Right ventricle myocardium superior (tissue), 1 donor: ENCODE measurements around the gene KCNAB1. TPM values are rescaled to one million over a fixed set of nuclear protein-coding genes. Genes with fewer than 3 reads are reported as not detected.
"Not testable (repeated sequence)": the region's sequence is repeated elsewhere in the genome, so short reads cannot be mapped to it uniquely, and the experiment has no call there.

Experiments
- ATAC-seq: fragments of 200-7000 bp; cut with Tn5 transposase; one replicate; pipeline ENCODE4 v1.9.1; 2020; ENCODE audit warnings: mild to moderate bottlenecking; ENCODE audit not compliant: poor library complexity
- DNase-seq: peaks from one replicate; pipeline ENCODE4 v3.0.0-alpha.2; 2020
- intact Hi-C: fragments of 100-400 bp; cut with DNase I; formaldehyde crosslinking; loops from one replicate; pipeline ENCODE4 v1.11.2; 2022
- total RNA-seq: library from RNA; stranded (reverse); fragmentation: NEBNext Ultra II Directional; extraction: Animal tissue kit (Norgen Biotek cat#: 25700); gene quantifications from one replicate; pipeline ENCODE4 v1.2.1, GENCODE V29; 2021
- donor health status: DM: no; HTN: yes; CAD: no; lungs with severe emphysema.

Gene KCNAB1
- total RNA-seq, 1 donor from 2014 or later = 3.0 TPM

GRCh38 chr3:156551261-156551660 is 430.9 kb downstream of the KCNAB1 start:
- ATAC-seq = no peak
- no peak for DNase-seq
- intact Hi-C loops = loop anchor here (5.0 kb wide), 1 partner anchor 536 kb away; no protein-coding TSS in a partner anchor

DNA sequence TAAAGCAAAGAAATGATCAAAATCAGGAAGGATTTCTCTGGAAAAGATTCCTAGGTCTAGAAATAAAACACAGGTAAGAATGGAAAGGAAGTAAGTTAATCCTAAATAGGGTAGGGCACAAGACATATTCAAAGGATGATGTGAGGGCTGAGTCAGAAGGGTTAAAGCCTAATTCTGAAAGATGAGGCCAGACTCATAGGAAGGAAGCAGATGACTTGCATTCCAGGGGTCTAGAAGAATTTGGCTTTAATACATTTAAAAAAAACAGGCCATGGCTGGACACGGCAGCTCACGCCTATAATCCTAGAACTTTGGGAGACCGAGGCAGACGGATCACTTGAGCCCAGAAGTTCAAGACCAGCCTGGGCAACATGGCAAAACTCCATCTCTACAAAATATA is 431.4 kb downstream of the KCNAB1 start:
- ATAC-seq (no peak), DNase-seq (no peak)
- intact Hi-C loops = loop anchor here (5.0 kb wide), 1 partner anchor 536 kb away; no protein-coding TSS in a partner anchor

DNA sequence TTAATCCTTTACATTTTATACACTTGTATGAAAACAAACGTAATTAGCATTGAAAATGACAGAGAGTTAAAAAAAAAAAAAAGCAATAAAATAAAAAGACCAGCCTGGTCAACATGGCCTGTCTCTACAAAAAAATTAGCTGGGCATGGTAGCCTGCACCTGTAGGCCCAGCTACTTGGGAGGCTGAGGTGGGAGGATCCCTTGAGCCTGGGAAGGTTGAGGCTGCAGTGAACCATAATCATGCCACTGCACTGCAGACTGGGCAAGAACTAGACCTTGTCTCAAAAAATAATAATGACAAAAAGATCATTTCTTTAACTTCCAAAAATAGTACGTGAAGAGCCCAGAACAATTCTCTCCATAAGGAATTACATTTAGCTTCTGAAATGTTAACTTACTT is 432.6 kb downstream of the KCNAB1 start:
- intact Hi-C loops = loop anchor here (5.0 kb wide), 1 partner anchor 534 kb away; no protein-coding TSS in a partner anchor
- ATAC-seq = no peak
- DNase-seq = no peak

DNA sequence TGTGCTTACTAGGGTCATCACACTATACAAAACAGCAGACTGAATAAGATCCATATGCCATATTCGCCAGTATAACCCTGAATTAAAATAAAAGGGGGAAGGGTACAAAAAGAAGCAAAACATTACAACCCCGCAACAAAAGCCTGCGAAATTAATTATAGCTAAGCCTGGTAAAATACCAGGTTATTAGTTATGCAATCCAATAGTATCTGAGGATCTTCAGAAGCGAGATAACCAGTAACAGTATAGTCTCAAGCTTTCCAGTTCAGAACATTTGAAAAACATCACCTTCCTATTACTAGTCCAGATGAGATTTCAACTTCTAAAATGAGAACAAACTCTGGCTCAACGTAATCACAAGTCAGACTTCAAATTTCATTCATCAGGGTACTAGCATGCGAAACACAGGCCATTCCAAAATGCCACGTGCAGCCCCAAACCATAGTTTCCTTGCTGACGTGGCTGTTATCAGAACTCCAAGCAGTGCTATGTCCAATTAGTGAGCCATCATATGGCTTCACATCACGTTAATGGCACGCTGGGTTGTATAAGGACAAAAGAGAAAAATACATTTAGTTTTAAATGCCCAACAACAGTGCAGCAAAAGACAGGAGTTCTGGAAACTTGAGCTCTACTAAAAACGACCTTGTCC is 433.5 kb downstream of the KCNAB1 start:
- ATAC-seq (no peak), DNase-seq (no peak)
- intact Hi-C loops = loop anchor here (5.0 kb wide), 1 partner anchor 533 kb away; no protein-coding TSS in a partner anchor

DNA sequence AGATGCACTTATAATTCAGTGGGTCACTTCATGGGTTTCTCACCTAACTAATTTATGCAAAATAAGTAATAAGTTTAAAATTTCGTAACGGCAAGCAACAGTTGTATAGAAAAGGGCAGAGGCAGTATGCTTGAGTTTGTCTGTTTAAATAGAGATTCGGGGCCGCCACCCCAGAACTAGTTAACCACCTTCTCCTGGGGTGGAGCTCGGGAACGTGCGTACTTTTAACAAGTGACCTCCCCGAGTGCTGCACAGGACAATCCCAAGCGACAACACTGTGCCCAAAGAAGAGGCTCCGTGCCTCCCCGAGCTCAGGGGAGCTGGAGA is 434.1 kb downstream of the KCNAB1 start:
- ATAC-seq (no peak), DNase-seq (no peak)
- intact Hi-C loops = loop anchor here (5.0 kb wide), 1 partner anchor 533 kb away; no protein-coding TSS in a partner anchor

GRCh38 chr3:156554842-156555687 is 434.7 kb downstream of the KCNAB1 start, which contains the start of gene SSR3:
SSR3 (minus strand) TSS chr3:156555117; CDS start chr3:156555089, 28 bp downstream.
- intact Hi-C loops = loop anchor here (5.0 kb wide), 1 partner anchor 532 kb away; no protein-coding TSS in a partner anchor
- ATAC-seq (peak; percentile 99), DNase-seq (peak; percentile 100)

GRCh38 chr3:156558389-156558788 is 438.0 kb downstream of the KCNAB1 start:
- ATAC-seq (peak; percentile 34), DNase-seq (no peak)
- intact Hi-C loops = no loop called here

DNA sequence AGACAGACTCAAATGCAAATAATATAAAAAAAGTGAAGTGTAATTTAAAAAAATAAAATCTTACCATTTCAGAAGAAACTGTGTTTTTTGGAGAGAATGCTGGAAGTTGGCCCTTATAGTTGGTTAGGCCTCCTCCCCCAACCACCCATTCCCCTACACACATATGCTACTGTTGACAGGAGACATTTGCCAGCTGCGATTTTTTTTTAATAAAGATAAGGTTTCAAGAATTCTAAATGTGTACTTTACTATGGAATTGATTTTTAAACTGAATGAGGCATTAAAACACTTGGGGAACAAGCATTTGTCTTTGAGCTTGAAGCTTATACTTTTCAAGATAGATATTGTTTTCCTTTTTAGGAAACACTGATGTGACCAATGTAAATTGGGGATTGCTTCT is 438.9 kb downstream of the KCNAB1 start:
- no peak for DNase-seq
- no peak for ATAC-seq
- intact Hi-C loops = no loop called here

- no peak for DNase-seq
- intact Hi-C loops = no loop called here
- no peak for ATAC-seq
These were observed 441.2 kb downstream of the KCNAB1 start for GRCh38 chr3:156561533-156561932.

- ATAC-seq, DNase-seq, intact Hi-C loops: not testable (repeated sequence)
These were observed 442.1 kb downstream of the KCNAB1 start for GRCh38 chr3:156562486-156562885.

GRCh38 chr3:156563900-156564682 is 443.7 kb downstream of the KCNAB1 start:
- no peak for DNase-seq
- no peak for ATAC-seq
- intact Hi-C loops = no loop called here

GRCh38 chr3:156569016-156569415 is 448.6 kb downstream of the KCNAB1 start:
- DNase-seq, intact Hi-C loops, ATAC-seq: not testable (repeated sequence)

- DNase-seq, intact Hi-C loops, ATAC-seq: not testable (repeated sequence)
These were observed 449.5 kb downstream of the KCNAB1 start for GRCh38 chr3:156569881-156570280.

DNA sequence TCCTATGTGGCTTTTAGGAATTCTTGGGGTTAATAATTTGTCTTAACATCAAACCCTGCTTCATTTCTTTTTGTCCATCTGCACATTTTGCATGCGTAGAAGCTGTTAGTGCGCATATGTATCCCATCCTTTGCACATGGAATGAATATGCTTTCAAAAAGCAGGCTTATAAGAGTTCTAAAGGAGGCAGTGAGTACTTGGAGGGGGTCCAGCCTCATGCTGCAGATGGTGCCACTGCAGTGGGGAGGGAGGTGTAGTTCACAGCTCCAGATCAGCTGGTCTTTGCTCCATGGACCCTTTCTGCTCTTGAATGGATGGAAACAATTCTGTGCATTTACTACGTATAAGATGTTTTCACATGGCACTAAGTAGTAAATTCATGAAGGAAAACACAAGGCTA is 455.3 kb downstream of the KCNAB1 start:
- DNase-seq (no peak), ATAC-seq (no peak)
- intact Hi-C loops = no loop called here

DNA sequence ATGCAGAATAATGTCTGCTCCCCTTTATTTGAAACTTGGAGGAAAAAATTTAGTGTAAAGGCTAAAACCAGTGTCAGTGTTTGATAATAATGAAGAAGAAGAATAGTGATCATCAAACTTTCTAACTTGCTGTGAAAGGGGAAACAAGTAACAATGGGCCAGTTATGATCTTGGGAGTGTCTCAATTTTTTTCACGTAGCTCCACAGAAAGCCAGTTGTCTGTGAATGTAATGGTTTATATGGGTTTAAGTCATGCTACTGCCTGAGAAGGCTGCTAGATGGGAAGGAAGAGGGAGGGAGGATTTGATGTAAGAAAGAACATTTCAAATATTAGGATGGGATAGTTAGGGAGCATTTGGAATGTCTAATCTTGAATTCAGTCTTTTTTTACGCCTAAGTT is 455.7 kb downstream of the KCNAB1 start:
- intact Hi-C loops = no loop called here
- DNase-seq (no peak), ATAC-seq (no peak)

- DNase-seq (no peak), ATAC-seq (peak; percentile 38)
- intact Hi-C loops = no loop called here
These were observed 456.4 kb downstream of the KCNAB1 start for GRCh38 chr3:156576651-156577348.

DNA sequence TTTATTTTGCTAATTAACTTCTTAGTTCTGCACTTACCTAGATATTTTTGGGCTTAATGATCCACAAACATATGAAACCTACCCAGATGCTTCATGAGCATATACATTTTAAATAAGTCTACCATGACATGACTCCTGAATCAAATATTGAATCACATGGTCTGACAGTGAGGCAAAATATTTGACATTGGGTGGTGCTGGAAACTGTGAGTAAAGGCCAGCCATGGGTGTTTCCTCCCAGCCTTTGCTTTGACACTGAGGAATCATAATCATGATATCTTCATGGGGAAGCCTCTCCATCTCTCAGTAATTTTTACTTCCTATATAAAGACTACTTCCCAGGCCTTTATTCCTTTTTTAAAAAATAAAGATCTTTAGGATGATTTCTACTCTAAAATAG is 457.4 kb downstream of the KCNAB1 start:
- ATAC-seq (no peak), DNase-seq (no peak)
- intact Hi-C loops = no loop called here

- DNase-seq = no peak
- peak; percentile 56 for ATAC-seq
These were observed 459.1 kb downstream of the KCNAB1 start for GRCh38 chr3:156579427-156579851.

More at GRCh38 chr3:156579427-156579851, 459.1 kb downstream of the KCNAB1 start:
- intact Hi-C loops = no loop called here
